GM23338 (cell line): Measurements from ENCODE around the gene KRT2. TPM values are rescaled to one million over a fixed set of nuclear protein-coding genes. Genes with fewer than 3 reads are reported as not detected.

Experiments
- ATAC-seq: fragments of 200-7000 bp; cut with Tn5 transposase; 3 replicates; pipeline ENCODE4 v1.9.1; 2020
- DNase-seq: peaks from one replicate; pipeline ENCODE4 v3.0.0-alpha.2; 2015; ENCODE audit warnings: low spot score
- H2AFZ ChIP-seq: fragments of 200-600 bp; sonication (generic); 2 replicates; pipeline ENCODE4 v1.8.0; 2016; ENCODE audit warnings: antibody characterized with exemption, mild to moderate bottlenecking, moderate library complexity
- H3F3A ChIP-seq: fragments of 200-600 bp; sonication (generic); replicated peaks from 2 replicates; pipeline ENCODE4 v1.8.0; 2017; ENCODE audit warnings: antibody characterized with exemption, mixed run types, low read depth
- H3K27ac ChIP-seq: fragments of 200-600 bp; sonication (generic); 2 replicates; pipeline ENCODE4 v1.6.1; 2016; ENCODE audit warnings: low read depth
- H3K27me3 ChIP-seq: fragments of 200-600 bp; sonication (generic); 2 replicates; pipeline ENCODE4 v1.8.0; 2016; ENCODE audit warnings: mild to moderate bottlenecking, mixed run types, moderate library complexity; ENCODE audit not compliant: insufficient read depth
- H3K36me3 ChIP-seq: fragments of 200-600 bp; sonication (generic); 2 replicates; pipeline ENCODE4 v1.8.0; 2016; ENCODE audit warnings: mild to moderate bottlenecking; ENCODE audit not compliant: insufficient read depth
- H3K4me1 ChIP-seq: fragments of 200-600 bp; sonication (generic); 2 replicates; pipeline ENCODE4 v1.8.0; 2016; ENCODE audit warnings: mild to moderate bottlenecking, moderate library complexity; ENCODE audit not compliant: insufficient read depth
- H3K4me2 ChIP-seq: fragments of 200-600 bp; sonication (generic); 2 replicates; pipeline ENCODE4 v1.7.1; 2017; ENCODE audit warnings: mixed run types
- H3K4me3 ChIP-seq: fragments of 200-600 bp; sonication (generic); 2 replicates; pipeline ENCODE4 v1.6.1; 2016; ENCODE audit warnings: mixed run types
- H3K79me2 ChIP-seq: fragments of 200-600 bp; sonication (generic); replicated peaks from 2 replicates; pipeline ENCODE4 v1.8.0; 2017; ENCODE audit warnings: mild to moderate bottlenecking; ENCODE audit not compliant: insufficient read depth
- H3K9me2 ChIP-seq: fragments of 200-600 bp; sonication (generic); 2 replicates; pipeline ENCODE4 v1.8.0; 2017; ENCODE audit not compliant: insufficient read depth
- H4K20me1 ChIP-seq: fragments of 200-600 bp; sonication (generic); replicated peaks from 2 replicates; pipeline ENCODE4 v1.8.0; 2017; ENCODE audit warnings: mild to moderate bottlenecking; ENCODE audit not compliant: insufficient read depth
- H3K27ac Mint-ChIP-seq: 2 replicates; pipeline ENCODE4 v1.8.0; 2020; ENCODE audit warnings: inconsistent platforms, mild to moderate bottlenecking, moderate library complexity, mixed read lengths
- H3K27me3 Mint-ChIP-seq: 3 replicates; pipeline ENCODE4 v1.8.0; 2022; ENCODE audit warnings: low read depth, mild to moderate bottlenecking, moderate library complexity, mixed read lengths, inconsistent platforms; ENCODE audit not compliant: insufficient read depth, poor library complexity
- H3K36me3 Mint-ChIP-seq: 3 replicates; pipeline ENCODE4 v1.8.0; 2021; ENCODE audit warnings: low read depth, mild to moderate bottlenecking, inconsistent platforms, moderate library complexity, mixed read lengths
- H3K4me1 Mint-ChIP-seq: 3 replicates; pipeline ENCODE4 v1.8.0; 2020; ENCODE audit warnings: mild to moderate bottlenecking, inconsistent platforms, mixed read lengths
- H3K4me3 Mint-ChIP-seq: 3 replicates; pipeline ENCODE4 v1.8.0; 2021; ENCODE audit warnings: moderate library complexity, mild to moderate bottlenecking, inconsistent platforms, mixed read lengths
- H3K9me3 Mint-ChIP-seq: 3 replicates; pipeline ENCODE4 v1.8.0; 2020; ENCODE audit warnings: moderate library complexity, mild to moderate bottlenecking, inconsistent platforms, mixed read lengths
- CREB1 ChIP-seq: fragments of 250-450 bp; sonication (Bioruptor Pico); IDR thresholded peaks from 2 replicates; pipeline ENCODE4 v1.5.0; 2020; ENCODE audit warnings: low read depth, mild to moderate bottlenecking, moderate library complexity
- ETS1 ChIP-seq: IDR thresholded peaks from 2 replicates; pipeline ENCODE4 v1.6.1; 2016; ENCODE audit warnings: antibody characterized with exemption
- EZH2 ChIP-seq: fragments of 200-600 bp; sonication (generic); IDR thresholded peaks from one replicate; pipeline ENCODE4 v1.8.0; 2017; ENCODE audit warnings: antibody characterized with exemption, mild to moderate bottlenecking, low read depth; ENCODE audit not compliant: unreplicated experiment
- EZH2phosphoT487 ChIP-seq: fragments of 200-600 bp; sonication (generic); IDR thresholded peaks from one replicate; pipeline ENCODE4 v1.8.1; 2018; ENCODE audit warnings: antibody characterized with exemption; ENCODE audit not compliant: unreplicated experiment
- JUNB ChIP-seq: IDR thresholded peaks from one replicate; pipeline ENCODE4 v1.6.1; 2016; ENCODE audit warnings: antibody characterized with exemption; ENCODE audit not compliant: unreplicated experiment
- NANOG ChIP-seq: IDR thresholded peaks from 2 replicates; pipeline ENCODE4 v1.6.1; 2016; ENCODE audit warnings: antibody characterized with exemption, borderline replicate concordance
- POLR2AphosphoS5 ChIP-seq: IDR thresholded peaks from 2 replicates; pipeline ENCODE4 v1.6.1; 2016; ENCODE audit warnings: antibody characterized with exemption, low read depth
- ZNF114 ChIP-seq: fragments of 250-450 bp; sonication (Bioruptor Pico); IDR thresholded peaks from 2 replicates; pipeline ENCODE4 v1.5.0; 2020; ENCODE audit warnings: mild to moderate bottlenecking, moderate library complexity
- ZNF331 ChIP-seq: fragments of 250-450 bp; sonication (Bioruptor Pico); IDR thresholded peaks from 2 replicates; pipeline ENCODE4 v1.5.0; 2020; ENCODE audit warnings: low read depth, mild to moderate bottlenecking, moderate library complexity
- polyA plus RNA-seq: library from polyadenylated mRNA; unstranded; fragments of >200 nt; fragmentation: Nextera tagmentation; extraction: Ambion mirVana; gene quantifications from 2 replicates; pipeline ENCODE4 v1.2.1, GENCODE V29; 2016
- total RNA-seq: library from RNA; depleted of rRNA; stranded (reverse); fragments of >200 nt; shearing (Covaris generic); gene quantifications from 2 replicates; pipeline ENCODE4 v1.2.3, GENCODE V29; 2014
- TF ChIP-seq, protein P1 (sequence below): fragments of 250-450 bp; sonication (Bioruptor Pico); IDR thresholded peaks from 2 replicates; pipeline ENCODE4 v1.5.0; 2020; ENCODE audit warnings: mild to moderate bottlenecking, moderate library complexity
- TF ChIP-seq, protein P2 (sequence below), 2 experiments: fragments of 200-600 bp in 1 of 2; sonication (generic) in 1 of 2; conservative IDR thresholded peaks; 2 replicates each; pipeline versions ENCODE4 v1.5.1 to v1.6.1; 2016 to 2017; ENCODE audit warnings: antibody characterized with exemption in 2 of 2, low read depth in 2 of 2, mild to moderate bottlenecking in 2 of 2, moderate library complexity in 1 of 2
- TF ChIP-seq, protein P3 (sequence below): IDR thresholded peaks from one replicate; pipeline ENCODE4 v1.6.1; 2018; ENCODE audit warnings: antibody characterized with exemption; ENCODE audit not compliant: unreplicated experiment

The KRT2 gene
- total and polyA plus RNA-seq, 2 experiments from 2014 or later = not detected

GRCh38 chr12:52699373-52699772, 47.4 kb upstream of the KRT2 start:
- Histone ChIP-seq H3K4me2 (no peak overlapping the region), H3K4me1 (peaks cover 7% of the 10 kb centered on the region; the same call in 1 of the 2 replicates), H3K9me2 (no peaks in the 10 kb centered on the region), H3F3A (no peaks in the 10 kb centered on the region), H2AFZ (peak overlapping the region; percentile 78; the same call in 1 of the 2 replicates), H3K36me3 (no peaks in the 10 kb centered on the region), H3K27ac (no peak overlapping the region), H4K20me1 (no peaks in the 10 kb centered on the region), H3K4me3 (no peak overlapping the region), H3K79me2 (no peaks in the 10 kb centered on the region), H3K27me3 (no peaks in the 10 kb centered on the region)
- TF ChIP-seq POLR2AphosphoS5 = no peak
- TF ChIP-seq, protein P1, sequence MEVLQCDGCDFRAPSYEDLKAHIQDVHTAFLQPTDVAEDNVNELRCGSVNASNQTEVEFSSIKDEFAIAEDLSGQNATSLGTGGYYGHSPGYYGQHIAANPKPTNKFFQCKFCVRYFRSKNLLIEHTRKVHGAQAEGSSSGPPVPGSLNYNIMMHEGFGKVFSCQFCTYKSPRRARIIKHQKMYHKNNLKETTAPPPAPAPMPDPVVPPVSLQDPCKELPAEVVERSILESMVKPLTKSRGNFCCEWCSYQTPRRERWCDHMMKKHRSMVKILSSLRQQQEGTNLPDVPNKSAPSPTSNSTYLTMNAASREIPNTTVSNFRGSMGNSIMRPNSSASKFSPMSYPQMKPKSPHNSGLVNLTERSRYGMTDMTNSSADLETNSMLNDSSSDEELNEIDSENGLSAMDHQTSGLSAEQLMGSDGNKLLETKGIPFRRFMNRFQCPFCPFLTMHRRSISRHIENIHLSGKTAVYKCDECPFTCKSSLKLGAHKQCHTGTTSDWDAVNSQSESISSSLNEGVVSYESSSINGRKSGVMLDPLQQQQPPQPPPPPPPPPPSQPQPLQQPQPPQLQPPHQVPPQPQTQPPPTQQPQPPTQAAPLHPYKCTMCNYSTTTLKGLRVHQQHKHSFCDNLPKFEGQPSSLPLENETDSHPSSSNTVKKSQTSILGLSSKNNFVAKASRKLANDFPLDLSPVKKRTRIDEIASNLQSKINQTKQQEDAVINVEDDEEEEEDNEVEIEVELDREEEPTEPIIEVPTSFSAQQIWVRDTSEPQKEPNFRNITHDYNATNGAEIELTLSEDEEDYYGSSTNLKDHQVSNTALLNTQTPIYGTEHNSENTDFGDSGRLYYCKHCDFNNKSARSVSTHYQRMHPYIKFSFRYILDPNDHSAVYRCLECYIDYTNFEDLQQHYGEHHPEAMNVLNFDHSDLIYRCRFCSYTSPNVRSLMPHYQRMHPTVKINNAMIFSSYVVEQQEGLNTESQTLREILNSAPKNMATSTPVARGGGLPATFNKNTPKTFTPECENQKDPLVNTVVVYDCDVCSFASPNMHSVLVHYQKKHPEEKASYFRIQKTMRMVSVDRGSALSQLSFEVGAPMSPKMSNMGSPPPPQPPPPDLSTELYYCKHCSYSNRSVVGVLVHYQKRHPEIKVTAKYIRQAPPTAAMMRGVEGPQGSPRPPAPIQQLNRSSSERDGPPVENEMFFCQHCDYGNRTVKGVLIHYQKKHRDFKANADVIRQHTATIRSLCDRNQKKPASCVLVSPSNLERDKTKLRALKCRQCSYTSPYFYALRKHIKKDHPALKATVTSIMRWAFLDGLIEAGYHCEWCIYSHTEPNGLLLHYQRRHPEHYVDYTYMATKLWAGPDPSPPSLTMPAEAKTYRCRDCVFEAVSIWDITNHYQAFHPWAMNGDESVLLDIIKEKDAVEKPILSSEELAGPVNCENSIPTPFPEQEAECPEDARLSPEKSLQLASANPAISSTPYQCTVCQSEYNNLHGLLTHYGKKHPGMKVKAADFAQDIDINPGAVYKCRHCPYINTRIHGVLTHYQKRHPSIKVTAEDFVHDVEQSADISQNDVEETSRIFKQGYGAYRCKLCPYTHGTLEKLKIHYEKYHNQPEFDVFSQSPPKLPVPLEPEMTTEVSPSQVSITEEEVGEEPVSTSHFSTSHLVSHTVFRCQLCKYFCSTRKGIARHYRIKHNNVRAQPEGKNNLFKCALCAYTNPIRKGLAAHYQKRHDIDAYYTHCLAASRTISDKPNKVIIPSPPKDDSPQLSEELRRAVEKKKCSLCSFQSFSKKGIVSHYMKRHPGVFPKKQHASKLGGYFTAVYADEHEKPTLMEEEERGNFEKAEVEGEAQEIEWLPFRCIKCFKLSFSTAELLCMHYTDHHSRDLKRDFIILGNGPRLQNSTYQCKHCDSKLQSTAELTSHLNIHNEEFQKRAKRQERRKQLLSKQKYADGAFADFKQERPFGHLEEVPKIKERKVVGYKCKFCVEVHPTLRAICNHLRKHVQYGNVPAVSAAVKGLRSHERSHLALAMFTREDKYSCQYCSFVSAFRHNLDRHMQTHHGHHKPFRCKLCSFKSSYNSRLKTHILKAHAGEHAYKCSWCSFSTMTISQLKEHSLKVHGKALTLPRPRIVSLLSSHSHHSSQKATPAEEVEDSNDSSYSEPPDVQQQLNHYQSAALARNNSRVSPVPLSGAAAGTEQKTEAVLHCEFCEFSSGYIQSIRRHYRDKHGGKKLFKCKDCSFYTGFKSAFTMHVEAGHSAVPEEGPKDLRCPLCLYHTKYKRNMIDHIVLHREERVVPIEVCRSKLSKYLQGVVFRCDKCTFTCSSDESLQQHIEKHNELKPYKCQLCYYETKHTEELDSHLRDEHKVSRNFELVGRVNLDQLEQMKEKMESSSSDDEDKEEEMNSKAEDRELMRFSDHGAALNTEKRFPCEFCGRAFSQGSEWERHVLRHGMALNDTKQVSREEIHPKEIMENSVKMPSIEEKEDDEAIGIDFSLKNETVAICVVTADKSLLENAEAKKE (CRISPR knock-in tag) = no peak
- TF ChIP-seq EZH2phosphoT487 = no peak
- TF ChIP-seq, protein P2, sequence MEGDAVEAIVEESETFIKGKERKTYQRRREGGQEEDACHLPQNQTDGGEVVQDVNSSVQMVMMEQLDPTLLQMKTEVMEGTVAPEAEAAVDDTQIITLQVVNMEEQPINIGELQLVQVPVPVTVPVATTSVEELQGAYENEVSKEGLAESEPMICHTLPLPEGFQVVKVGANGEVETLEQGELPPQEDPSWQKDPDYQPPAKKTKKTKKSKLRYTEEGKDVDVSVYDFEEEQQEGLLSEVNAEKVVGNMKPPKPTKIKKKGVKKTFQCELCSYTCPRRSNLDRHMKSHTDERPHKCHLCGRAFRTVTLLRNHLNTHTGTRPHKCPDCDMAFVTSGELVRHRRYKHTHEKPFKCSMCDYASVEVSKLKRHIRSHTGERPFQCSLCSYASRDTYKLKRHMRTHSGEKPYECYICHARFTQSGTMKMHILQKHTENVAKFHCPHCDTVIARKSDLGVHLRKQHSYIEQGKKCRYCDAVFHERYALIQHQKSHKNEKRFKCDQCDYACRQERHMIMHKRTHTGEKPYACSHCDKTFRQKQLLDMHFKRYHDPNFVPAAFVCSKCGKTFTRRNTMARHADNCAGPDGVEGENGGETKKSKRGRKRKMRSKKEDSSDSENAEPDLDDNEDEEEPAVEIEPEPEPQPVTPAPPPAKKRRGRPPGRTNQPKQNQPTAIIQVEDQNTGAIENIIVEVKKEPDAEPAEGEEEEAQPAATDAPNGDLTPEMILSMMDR (conservative IDR thresholded peaks at IDR 0.05; ENCODE audit: low read depth in 2 of 2) = no peak
- no peak for TF ChIP-seq CREB1 (CRISPR knock-in tag)
- TF ChIP-seq JUNB = no peak
- no peak for TF ChIP-seq NANOG
- TF ChIP-seq, protein P3, sequence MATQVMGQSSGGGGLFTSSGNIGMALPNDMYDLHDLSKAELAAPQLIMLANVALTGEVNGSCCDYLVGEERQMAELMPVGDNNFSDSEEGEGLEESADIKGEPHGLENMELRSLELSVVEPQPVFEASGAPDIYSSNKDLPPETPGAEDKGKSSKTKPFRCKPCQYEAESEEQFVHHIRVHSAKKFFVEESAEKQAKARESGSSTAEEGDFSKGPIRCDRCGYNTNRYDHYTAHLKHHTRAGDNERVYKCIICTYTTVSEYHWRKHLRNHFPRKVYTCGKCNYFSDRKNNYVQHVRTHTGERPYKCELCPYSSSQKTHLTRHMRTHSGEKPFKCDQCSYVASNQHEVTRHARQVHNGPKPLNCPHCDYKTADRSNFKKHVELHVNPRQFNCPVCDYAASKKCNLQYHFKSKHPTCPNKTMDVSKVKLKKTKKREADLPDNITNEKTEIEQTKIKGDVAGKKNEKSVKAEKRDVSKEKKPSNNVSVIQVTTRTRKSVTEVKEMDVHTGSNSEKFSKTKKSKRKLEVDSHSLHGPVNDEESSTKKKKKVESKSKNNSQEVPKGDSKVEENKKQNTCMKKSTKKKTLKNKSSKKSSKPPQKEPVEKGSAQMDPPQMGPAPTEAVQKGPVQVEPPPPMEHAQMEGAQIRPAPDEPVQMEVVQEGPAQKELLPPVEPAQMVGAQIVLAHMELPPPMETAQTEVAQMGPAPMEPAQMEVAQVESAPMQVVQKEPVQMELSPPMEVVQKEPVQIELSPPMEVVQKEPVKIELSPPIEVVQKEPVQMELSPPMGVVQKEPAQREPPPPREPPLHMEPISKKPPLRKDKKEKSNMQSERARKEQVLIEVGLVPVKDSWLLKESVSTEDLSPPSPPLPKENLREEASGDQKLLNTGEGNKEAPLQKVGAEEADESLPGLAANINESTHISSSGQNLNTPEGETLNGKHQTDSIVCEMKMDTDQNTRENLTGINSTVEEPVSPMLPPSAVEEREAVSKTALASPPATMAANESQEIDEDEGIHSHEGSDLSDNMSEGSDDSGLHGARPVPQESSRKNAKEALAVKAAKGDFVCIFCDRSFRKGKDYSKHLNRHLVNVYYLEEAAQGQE = no peak
- no peak for TF ChIP-seq ZNF331
- TF ChIP-seq ETS1 = no peak
- no peak for TF ChIP-seq EZH2
- no peak for TF ChIP-seq ZNF114
- ATAC-seq (no peak), DNase-seq (no peak)
- H3K27me3 Mint-ChIP-seq = peaks cover 6% of the 10 kb centered on the region
- H3K36me3 Mint-ChIP-seq = no peaks in the 10 kb centered on the region
- no peak overlapping the region for H3K4me3 Mint-ChIP-seq
- no peak overlapping the region for H3K27ac Mint-ChIP-seq
- peaks cover 12% of the 10 kb centered on the region for H3K4me1 Mint-ChIP-seq
- no peaks in the 10 kb centered on the region for H3K9me3 Mint-ChIP-seq
